ENCODE measurements around the gene ATF6. TPM values are rescaled to one million over a fixed set of nuclear protein-coding genes. Genes with fewer than 3 reads are reported as not detected.

ATF6 gene
- total and polyA plus RNA-seq, 8 donors, result 3.4 to 54.3 (median 13.5) TPM

GRCh38 chr1:161921491-161921890, 155.4 kb downstream of the ATF6 start:
- WGBS, 5 donors, result 89 to 100% (median 93%) methylated on average over 1 of the region's 1 CpG
- no peak overlapping the region for H3K27ac ChIP-seq
- no peak for DNase-seq
- H3K36me3 ChIP-seq, result peaks cover 0 to 16% (median 9%) of the 10 kb centered on the region in 4 donors
- no peaks in the 10 kb centered on the region for H3K27me3 ChIP-seq
- no peaks in the 10 kb centered on the region for H3K9me3 ChIP-seq
- no peaks in the 10 kb centered on the region for H3K4me1 ChIP-seq
- intact Hi-C loops (cut with DNase I; ENCODE audit: low total_unique reads), result no loop called here
- TF ChIP-seq EP300 (IDR thresholded peaks at IDR 0.05), result no peak
- TF ChIP-seq POLR2AphosphoS5 (IDR thresholded peaks at IDR 0.05), result no peak
- TF ChIP-seq POLR2A (IDR thresholded peaks at IDR 0.05), result no peak
- no peak for TF ChIP-seq CTCF (IDR thresholded peaks at IDR 0.05)
- H3K4me3 ChIP-seq, result no peak overlapping the region

DNA sequence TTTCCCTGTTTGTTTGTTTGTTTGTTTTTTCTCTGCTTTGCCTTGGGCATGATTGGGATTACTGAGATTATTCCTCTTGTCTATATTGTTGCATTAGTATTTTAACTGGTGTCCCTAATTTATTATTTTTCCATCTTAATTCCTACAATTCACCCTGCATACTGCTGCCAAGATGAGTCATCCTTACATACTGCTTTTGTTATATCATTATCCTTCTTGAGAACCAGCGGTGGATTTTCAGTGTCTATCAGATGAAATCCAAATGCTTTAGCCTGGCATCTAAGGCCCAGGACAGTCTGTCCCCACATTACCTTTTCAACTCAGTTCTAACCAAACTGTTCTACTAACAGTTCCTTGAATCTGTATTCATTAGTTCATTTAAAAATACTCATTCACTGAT, 155.9 kb downstream of the ATF6 start:
- no peak overlapping the region for H3K27ac ChIP-seq
- no peak for TF ChIP-seq POLR2A (IDR thresholded peaks at IDR 0.05)
- TF ChIP-seq EP300 (IDR thresholded peaks at IDR 0.05), result no peak
- no peak for TF ChIP-seq CTCF (IDR thresholded peaks at IDR 0.05)
- no peak for TF ChIP-seq POLR2AphosphoS5 (IDR thresholded peaks at IDR 0.05)
- peaks cover 0 to 11% (median 8%) of the 10 kb centered on the region in 4 donors for H3K36me3 ChIP-seq
- no peaks in the 10 kb centered on the region for H3K9me3 ChIP-seq
- no peaks in the 10 kb centered on the region for H3K27me3 ChIP-seq
- intact Hi-C loops (cut with DNase I; ENCODE audit: low total_unique reads), result no loop called here
- H3K4me1 ChIP-seq, result no peaks in the 10 kb centered on the region
- no peak for DNase-seq
- WGBS, 5 donors, result 81 to 96% (median 94%) methylated on average over 1 of the region's 1 CpG
- H3K4me3 ChIP-seq, result no peak overlapping the region

GRCh38 chr1:161928056-161928455, 161.9 kb downstream of the ATF6 start:
- H3K9me3 ChIP-seq, result no peaks in the 10 kb centered on the region
- H3K4me1 ChIP-seq, result no peaks in the 10 kb centered on the region
- no peak overlapping the region for H3K27ac ChIP-seq
- DNase-seq, result no peak
- H3K36me3 ChIP-seq, result peaks cover 0 to 4% (median 2%) of the 10 kb centered on the region in 4 donors
- no peaks in the 10 kb centered on the region for H3K27me3 ChIP-seq
- no peak for TF ChIP-seq POLR2AphosphoS5 (IDR thresholded peaks at IDR 0.05)
- TF ChIP-seq EP300 (IDR thresholded peaks at IDR 0.05), result no peak
- TF ChIP-seq CTCF (IDR thresholded peaks at IDR 0.05), result no peak
- TF ChIP-seq POLR2A (IDR thresholded peaks at IDR 0.05), result no peak
- intact Hi-C loops (cut with DNase I; ENCODE audit: low total_unique reads), result no loop called here
- H3K4me3 ChIP-seq, result no peak overlapping the region
- 74 to 91% (median 89%) methylated on average over 2 of the region's 2 CpGs for WGBS, 5 donors

GRCh38 chr1:161929137-161929536, 163.0 kb downstream of the ATF6 start:
- no peaks in the 10 kb centered on the region for H3K9me3 ChIP-seq
- intact Hi-C loops (cut with DNase I; ENCODE audit: low total_unique reads), result no loop called here
- H3K36me3 ChIP-seq, result peaks cover 0 to 4% (median 2%) of the 10 kb centered on the region in 4 donors
- no peaks in the 10 kb centered on the region for H3K4me1 ChIP-seq
- no peak overlapping the region for H3K27ac ChIP-seq
- H3K27me3 ChIP-seq, result no peaks in the 10 kb centered on the region
- TF ChIP-seq POLR2AphosphoS5 (IDR thresholded peaks at IDR 0.05), result no peak
- no peak for TF ChIP-seq POLR2A (IDR thresholded peaks at IDR 0.05)
- TF ChIP-seq CTCF (IDR thresholded peaks at IDR 0.05), result no peak
- no peak for TF ChIP-seq EP300 (IDR thresholded peaks at IDR 0.05)
- DNase-seq, result no peak
- WGBS, 5 donors, result 87 to 100% (median 91%) methylated on average over 1 of the region's 1 CpG
- H3K4me3 ChIP-seq, result no peak overlapping the region
